Measurements from ENCODE around the gene WNT16.
A peak's percentile ranks its signal among the peaks of the same experiment; 100 is the strongest.
"Not testable (repeated sequence)": the region's sequence is repeated elsewhere in the genome, so short reads cannot be mapped to it uniquely, and the experiment has no call there.

WNT16 gene, protein sequence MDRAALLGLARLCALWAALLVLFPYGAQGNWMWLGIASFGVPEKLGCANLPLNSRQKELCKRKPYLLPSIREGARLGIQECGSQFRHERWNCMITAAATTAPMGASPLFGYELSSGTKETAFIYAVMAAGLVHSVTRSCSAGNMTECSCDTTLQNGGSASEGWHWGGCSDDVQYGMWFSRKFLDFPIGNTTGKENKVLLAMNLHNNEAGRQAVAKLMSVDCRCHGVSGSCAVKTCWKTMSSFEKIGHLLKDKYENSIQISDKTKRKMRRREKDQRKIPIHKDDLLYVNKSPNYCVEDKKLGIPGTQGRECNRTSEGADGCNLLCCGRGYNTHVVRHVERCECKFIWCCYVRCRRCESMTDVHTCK

DNA sequence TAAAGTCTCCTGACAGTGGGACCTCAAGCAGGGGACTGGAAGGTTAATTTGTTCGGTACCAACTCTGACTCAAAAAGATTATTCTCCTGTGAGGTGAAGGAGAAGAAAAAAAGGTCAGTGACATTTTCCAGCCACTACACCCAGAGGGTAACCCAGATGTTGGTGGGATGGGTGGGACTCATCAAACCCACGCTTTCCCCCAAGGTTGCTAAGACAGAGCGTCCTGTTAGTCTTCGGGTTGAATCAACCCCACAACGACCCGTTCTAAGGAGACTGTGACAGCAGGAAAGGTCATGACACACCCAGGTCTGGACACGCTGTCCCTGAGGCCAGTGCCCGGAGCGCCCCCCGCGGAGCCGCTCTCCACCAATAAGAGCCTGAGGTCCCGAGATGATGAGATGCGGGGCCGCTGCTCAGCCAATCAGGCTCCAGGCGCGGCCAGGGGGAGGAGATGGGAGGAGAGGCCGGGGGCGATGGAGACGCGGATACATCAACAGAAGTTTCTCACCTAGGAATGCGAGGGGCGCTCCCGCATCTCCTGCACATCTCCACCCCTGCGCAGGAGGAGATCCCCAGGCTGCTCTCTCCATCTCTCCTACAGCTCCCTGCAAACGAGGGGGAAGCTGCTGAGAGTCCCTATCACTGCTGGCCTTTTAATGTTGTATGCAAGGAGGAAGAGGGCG, at the start of gene WNT16:
Gene WNT16, plus strand, starts transcription at position 493 of the 683 bp plus-strand sequence. CDS start 293 bp downstream, outside the sequence.
- DNase-seq (ENCODE audit: low read depth in 2 of 2): no peak

DNA sequence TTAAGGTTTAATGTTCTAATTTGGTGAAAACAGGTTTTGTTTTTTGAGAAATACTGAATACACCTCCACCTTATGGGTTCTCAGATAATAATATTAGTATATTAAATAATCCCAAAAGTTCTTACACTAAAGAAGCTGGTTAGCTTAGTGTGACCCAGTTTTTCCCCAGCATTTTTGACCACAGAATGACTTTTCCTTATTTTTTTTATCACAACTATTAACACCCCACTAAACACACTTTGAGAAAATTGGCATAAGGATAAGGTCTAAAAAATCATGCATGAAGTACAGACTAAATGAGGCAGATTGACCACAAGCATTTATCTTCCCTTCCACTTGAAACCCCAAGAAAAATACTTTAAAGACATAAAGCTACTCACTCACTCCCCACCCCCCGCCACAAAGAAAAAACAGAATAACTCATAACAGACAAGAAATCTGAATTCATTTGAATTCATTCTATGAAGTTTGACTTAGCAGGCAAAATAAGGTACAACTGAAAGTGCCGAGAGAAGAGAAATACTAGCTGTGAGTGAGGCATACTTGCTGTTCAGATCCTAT, 49.7 kb upstream of the WNT16 start:
- DNase-seq (ENCODE audit: low read depth in 2 of 2): no peak

DNA sequence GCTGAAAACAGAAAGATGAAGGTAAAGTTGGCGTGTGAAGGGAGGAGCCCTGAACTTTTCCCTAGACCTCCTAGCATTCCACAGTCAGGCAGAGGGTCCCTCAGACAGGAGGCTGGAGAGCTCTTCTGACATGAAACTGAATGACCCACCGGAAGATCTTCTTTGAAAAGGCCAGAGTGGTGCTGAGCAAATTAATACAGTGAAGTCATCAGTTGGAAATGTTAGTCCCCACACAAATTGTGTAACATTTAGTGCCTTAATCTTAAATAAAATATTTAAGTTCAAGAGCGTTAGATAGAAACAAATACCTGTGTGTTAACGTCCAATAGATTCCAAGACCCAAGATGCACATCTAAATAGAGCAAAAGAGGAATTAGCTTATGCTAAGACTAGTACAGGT, 49.0 kb upstream of the WNT16 start:
- no peak for DNase-seq (ENCODE audit: low read depth in 2 of 2)

DNA sequence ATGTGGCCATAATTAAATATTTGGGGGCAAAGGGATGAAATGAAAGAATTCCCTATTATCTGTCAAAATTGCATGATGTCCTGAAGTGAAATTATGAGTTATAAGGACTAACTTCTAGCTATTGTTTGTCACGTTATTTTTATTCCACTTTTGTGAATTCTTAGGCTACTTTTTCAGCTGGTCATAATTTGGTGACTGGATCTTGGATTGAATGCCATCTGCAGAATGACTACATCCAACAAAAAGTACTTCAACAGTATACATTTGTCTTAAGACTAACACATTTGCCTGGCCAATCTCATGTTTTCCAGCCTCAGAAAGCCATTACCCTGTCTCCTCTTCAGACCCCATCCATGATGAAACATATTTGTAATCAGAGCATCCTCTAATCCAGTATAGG, 48.1 kb upstream of the WNT16 start:
- no peak for DNase-seq (ENCODE audit: low read depth in 2 of 2)

DNA sequence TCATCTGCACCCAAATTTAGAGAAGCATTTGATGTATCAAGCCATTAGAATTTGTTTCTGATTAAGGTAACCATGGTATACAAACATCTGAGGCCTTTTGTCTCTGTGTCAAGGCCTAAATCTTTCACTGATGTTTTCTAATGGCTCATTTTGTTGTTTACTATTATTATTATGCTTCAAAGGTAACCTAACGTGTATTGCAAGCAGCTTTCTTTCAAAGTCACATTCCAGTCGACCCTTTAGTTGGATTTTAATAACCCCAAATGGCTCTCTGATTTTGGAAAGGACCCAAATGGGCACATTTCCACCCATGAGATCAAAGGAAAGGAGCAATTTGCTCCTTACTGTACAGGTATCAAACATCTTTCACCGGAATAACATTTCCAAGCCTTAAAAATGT, 46.7 kb upstream of the WNT16 start:
- DNase-seq (ENCODE audit: low read depth in 2 of 2): no peak

DNA sequence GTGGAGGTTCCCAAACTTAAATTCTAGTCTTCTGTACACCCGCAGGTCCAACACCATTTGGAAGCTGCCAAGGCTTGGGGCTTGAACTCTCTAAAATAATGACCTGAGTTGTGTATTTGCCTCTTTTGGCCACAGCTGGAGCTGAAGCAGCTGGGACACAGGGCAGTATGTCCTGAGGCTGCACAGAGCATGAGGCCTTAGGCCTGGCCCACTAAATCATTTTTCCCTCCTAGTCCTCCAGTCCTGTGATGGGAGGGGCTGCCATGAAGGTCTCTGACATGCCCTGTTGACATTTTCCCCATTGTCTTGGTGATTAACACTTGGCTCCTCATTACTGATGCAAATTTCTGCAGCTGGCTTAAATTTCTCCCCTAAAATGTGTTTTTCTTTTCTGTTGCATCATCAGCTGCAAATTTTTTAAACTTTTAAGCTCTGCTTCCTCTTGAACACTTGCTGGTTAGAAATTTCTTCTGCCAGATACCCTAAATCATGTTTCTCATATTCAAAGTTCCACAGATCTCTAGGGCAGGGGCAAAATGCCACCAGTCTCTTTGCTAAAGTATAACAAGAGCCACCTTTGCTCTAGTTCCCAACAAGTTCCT, 43.6 kb upstream of the WNT16 start:
- DNase-seq (ENCODE audit: low read depth in 2 of 2): no peak

DNA sequence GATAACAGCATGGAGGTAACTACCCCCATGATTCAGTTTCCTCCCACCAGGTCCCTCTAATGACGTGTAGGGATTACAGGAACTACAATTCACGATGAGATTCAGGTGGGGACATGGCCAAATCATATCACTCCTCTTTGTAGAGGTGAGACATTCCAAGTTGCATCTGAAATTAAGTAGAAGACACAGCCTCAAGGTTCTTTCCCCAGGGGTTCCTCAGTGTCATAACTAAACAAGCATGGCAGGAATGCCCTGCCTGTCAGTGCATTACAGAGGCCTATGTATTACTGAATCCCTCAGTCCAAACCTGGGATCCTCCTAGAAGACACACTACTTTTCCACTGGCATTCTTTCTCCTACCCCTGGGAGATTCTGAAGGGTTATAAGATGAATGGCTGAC, 42.6 kb upstream of the WNT16 start:
- no peak for DNase-seq (ENCODE audit: low read depth in 2 of 2)

DNA sequence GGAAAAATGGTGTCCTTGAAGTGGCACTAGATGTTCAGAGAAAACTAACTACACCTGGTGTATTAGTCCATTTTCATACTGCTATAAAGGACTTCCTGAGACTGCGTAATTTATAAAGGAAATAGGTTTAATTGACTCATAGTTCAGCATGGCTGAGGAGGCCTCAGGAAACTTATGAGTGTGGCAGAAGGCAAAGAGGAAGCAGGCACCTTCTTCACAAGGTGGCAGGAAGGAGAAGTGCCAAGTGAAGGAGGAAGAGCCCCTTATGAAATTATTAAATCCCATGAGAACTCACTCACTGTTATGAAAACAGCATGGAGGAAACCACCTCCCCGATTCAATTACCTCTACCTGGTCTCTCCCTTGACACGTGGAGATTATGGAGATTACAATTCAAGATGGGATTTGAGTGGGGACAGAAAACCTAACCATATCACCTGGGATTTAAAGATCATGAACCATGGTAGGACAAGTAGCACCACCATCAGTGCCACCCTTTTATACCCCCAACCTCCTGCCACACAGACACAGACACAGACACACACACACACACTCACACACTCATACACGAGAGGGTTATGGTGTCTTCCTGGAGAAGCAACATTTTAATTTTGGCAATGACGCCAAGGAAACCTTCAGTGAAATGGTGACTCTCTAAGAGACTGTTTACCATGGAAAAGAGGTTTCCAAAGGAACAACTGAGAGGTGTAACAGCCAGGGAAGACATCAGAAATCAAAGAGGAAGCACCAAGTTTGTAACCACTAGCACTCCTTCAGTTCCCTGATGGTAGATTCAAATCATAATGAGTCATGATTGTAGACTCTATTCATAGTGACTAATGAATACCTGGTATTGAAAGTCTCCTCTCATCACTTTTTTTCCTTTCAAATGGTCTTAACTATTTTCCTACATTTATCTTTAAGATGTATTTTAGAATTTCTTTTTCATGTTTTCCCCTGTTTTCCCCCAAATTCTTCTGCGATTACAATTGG, 41.8 kb upstream of the WNT16 start:
- no peak for DNase-seq (ENCODE audit: low read depth in 2 of 2)

DNA sequence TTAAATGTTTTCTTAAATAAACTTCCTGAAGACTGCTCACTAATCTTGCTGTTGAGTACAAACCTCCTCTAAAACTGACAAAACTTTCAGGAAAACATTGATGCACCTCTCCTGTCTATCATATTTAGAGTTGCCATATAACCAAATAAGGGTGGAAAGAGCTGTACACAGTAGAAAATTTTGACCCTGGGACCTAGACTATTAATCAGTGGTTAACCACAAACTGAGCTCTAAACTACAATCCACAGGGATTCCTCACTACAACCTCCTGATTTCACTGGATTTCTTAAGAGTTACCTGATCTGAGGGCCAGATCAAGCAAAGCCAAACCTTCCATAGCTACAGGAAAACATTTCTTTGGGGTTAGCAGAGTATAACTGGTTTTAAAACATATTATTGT, 39.9 kb upstream of the WNT16 start:
- DNase-seq (ENCODE audit: low read depth in 2 of 2): peak; percentile 65 to 70

DNA sequence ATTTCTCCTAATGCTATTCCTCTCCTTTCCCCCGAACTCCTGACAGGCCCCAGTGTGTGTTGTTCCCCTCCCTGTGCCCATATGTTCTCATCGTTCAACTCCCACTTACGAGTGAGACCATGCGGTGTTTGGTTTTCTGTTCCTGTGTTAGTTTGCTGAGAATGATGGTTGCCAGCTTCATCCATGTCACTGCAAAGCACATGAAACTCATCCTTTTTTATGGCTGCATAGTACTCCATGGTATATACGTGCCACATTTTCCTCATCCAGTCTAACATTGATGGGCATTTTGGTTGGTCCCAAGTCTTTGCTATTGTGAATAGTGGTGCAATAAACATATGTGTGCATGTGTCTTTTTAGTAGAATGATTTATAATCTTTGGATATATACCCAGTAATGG, 38.9 kb upstream of the WNT16 start:
- DNase-seq (ENCODE audit: low read depth in 2 of 2): not testable (repeated sequence)

DNA sequence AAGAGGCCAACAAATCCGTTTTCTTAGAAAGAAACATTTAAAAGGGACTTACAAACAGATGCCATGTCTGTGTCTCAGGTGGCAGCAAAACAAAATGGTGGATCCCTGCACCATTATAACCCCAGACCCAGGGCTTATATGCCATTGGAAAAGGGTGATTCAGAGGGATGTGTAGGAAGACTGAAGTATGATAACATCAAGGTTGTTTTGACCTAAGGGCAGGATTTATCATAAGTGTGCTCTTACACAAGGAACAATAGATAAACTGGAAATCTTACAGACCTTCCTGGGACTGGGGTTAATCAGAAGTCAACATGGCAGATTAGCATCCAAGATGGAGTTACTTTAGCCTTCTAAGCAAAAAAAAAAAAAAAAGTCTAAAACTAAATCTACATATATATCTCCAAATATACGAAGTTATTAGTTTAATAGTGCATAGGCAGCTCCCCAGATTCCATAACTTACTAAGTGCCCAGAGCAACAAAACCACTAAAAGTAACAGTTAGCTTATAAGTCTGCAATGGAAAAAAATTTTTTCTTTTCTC, 34.3 kb upstream of the WNT16 start:
- no peak for DNase-seq (ENCODE audit: low read depth in 2 of 2)

DNA sequence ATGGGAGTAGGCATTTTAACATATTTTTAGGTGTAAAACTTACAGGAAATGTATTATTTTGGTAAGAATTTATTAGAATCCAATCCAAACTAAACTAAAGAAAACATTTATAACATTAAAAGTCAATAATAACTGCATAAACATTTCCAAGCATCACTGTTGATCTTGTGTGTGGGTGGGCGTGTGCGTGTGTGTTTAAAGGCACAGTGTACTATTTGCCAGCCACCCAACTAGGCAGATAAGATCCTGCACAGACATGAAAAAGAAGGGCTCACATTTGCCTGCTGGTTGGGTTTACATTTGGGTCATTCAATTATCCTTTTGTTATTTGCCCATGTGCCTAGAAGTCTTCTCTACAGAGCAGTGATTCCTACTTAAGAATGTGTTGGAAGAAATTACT, 31.0 kb upstream of the WNT16 start:
- DNase-seq (ENCODE audit: low read depth in 2 of 2): no peak

DNA sequence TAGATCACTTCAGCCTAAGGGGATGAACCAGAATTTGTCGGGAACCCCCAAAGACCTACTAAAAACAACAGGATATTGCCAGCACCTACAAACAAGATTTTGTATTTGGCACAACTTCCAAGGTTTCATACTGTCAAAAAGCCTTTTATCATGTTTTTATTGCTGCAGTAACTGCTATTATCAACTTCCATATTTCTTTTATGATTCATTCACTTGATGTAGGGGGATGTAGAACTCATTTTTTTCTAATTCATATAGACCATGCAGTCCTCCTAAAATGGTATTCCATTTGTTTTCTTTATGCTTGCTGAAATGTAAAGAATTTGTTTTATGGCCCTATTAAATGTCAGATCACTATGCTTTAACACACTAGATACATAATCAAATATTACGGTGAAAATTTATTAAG, 30.0 kb upstream of the WNT16 start:
- no peak for DNase-seq (ENCODE audit: low read depth in 2 of 2)

DNA sequence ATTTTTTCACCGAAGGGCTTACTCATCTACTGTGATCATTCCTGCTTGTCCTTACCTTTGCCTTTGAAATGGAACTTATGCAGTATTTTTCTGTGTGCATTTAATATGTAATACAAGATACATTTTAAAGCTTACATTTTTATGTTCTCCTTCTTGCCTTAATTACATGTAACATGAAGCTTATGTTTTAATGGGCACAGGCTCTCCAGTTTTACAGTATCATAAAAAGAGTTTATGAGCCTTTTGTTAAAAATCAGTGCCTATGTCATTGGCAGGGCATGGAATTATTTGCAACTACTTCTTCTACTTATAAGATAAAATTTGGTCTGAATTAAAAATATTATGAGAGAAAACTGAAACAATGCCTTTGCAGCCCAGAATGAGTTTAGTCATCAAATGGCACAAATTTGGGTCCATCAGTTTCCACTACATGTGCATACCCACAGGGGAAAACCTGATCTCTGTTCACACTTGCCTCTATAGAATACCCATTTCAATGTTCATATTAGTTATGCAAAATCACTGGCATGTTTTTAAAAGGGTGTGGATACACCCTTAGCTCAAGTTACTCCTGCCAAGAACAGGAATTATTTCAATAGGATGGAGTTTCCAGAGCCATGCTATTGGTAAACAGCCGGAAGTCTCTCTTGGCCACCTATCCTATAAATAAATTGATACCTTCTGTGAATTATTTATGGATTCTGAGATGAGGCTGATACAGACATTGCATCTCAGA, 27.9 kb upstream of the WNT16 start:
- no peak for DNase-seq (ENCODE audit: low read depth in 2 of 2)

DNA sequence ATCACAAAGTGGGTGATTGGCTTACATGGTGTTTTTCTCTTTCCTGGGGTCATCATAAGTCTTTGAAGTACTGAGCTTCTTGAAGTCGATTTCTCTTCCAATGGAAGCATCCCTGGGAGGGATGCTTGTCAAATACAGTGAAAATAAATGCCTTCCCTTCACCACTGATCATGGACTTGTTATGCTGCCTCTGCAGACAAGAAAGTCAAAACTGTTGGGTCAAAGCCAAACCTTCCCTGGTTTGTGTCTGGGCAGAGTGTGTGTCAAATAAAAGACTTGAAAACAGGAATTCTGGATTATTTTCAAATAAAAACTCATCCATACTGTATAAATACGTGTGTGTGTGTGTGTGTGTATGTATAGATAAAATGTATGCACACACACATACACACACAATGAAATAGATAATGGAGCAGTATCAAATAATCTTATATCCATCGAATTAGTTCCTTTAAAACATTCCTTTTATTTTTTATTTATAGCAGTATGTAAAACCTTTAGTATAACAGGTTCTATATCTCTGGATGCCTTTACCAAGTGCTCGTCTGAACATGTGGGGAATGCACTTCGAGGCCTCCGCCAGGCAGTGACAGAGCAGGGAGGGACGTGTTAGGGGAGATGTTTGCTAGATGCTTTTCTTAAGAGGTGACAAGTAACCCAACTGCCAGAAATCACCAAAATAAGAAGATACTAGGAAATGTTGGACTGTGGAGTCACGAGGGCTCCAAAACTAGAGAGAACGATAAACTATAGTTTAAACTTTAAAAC, 27.2 kb upstream of the WNT16 start:
- no peak for DNase-seq (ENCODE audit: low read depth in 2 of 2)

DNA sequence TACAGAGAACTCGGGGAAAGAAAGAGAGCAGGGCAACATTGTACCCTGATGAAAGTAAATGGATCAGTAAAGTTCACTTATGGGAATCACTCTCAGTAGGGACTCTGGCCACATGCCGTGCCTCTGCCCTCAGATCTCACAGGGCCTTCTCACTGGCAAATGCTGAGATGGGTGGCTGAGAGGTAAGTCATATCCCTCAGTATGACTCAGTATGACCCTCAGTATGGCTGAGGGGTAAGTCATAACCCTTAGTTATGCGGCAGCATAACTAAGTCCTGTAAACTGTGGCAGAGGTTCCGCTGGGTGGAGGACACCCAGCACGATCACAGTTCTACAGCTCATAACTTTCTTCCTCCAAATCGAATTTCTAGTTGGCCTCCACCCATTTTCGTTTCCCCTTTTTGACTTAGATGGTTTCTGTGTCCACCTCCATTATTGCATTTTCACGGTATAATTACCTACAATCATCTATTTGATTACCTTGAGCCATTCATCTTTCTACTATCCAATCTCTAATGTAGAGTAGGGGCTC, 26.5 kb upstream of the WNT16 start:
- DNase-seq (ENCODE audit: low read depth in 2 of 2): no peak

DNA sequence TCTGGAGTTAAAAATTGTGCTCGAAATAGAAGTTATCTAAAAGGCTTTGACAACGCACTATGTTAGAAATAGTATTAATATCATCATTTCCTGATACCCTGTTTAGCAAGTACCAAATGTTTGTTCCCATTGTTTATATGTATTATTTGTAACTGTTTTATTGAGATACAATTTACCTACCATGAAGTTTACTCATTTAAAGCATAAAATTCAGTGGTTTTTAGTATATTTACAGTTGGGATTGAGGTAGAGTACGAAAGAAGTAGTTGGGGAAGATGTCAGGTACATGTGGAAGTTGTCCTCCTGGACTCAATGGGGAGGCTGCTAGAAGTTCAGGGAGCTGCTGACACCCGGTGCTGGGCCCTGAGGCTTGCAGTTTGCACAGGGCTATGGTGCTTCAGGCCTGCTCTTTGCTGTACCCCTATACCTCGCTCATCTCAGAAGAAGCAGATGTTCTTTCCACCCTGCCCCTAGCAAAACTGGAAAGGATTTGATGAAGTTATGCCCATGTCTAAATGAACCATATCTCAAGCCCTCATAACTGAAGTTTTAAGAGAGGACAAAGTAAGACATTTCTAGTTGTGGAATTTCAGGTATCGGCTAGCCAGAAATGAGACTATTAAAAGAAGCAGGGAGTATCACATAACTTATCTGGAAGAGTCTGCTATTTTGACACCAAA, 25.2 kb upstream of the WNT16 start:
- no peak for DNase-seq (ENCODE audit: low read depth in 2 of 2)

DNA sequence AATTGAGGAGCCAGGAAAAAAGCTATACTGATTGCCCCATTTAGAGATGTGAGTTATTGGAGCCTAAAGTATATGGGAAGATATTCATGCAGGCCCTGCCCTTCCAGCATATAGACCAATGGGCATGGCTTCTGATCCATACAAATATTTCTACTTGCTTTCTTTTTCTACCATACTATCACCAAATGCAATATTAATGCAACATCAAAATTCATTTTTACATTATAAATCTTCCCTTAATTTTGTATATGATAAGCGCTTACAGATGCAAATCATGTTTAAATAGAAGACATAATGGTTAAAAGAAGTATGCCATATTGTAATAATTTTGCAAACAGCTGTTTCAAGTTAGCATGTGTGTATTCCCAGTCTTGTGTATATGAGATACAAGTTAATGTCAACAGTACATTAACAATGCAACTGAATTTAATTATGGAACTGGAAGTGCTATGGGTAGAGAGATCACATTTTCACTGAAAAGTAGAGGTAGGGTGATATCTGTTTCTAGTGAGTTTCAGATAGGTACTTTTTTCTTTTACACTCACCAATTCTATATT, 24.6 kb upstream of the WNT16 start:
- DNase-seq (ENCODE audit: low read depth in 2 of 2): peak in 1 of 2 experiments; percentile 47

DNA sequence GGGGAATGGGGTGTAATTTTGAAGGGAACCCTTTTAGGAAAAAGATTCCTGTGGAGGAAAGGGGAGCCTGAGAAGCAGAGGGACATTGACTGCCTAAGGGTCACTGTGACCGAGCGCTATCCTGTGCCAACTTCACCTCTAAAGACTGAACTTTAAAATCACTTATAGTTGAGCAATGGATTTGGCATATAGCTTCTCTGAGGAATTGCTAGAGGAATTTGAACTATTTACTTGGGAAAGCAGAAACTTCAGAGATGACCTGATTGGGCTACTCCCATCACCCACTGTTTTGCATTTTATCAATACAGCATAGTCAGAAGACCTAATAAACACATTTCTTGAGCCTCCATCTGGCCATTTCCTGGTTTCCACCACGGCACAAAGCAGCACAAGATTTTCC, 23.7 kb upstream of the WNT16 start:
- no peak for DNase-seq (ENCODE audit: low read depth in 2 of 2)

All from fibroblast of skin of left biceps (primary cell).